IMR-90 (cell line): ENCODE data around the gene ZBTB46.

Source experiments
- BHLHE40 ChIP-seq: fragments of 150-350 bp; IDR thresholded peaks from 2 replicates; pipeline ENCODE4 v1.6.1; 2016; ENCODE audit warnings: mild to moderate bottlenecking, low read depth, low read length
- CEBPB ChIP-seq: IDR thresholded peaks from 2 replicates; pipeline ENCODE4 v1.6.1; 2012; ENCODE audit warnings: low read depth, low read length, improper control_type of control experiment
- CHD1 ChIP-seq: IDR thresholded peaks from 2 replicates; pipeline ENCODE4 v1.6.1; 2012; ENCODE audit warnings: low read depth, low read length, improper control_type of control experiment
- CTCF ChIP-seq: conservative IDR thresholded peaks from 2 replicates; pipeline ENCODE4 v1.5.1; 2012; ENCODE audit warnings: mild to moderate bottlenecking, low read depth, low read length, improper control_type of control experiment
- FOS ChIP-seq: fragments of 150-350 bp; IDR thresholded peaks from 2 replicates; pipeline ENCODE4 v1.6.1; 2016; ENCODE audit warnings: low read depth, low read length
- MXI1 ChIP-seq: IDR thresholded peaks from 2 replicates; pipeline ENCODE4 v1.6.1; 2012; ENCODE audit warnings: low read depth, mild to moderate bottlenecking, low read length, moderate library complexity, borderline replicate concordance
- NFE2L2 ChIP-seq: fragments of 150-350 bp; IDR thresholded peaks from 2 replicates; pipeline ENCODE4 v1.6.1; 2016; ENCODE audit warnings: low read depth, mild to moderate bottlenecking, low read length
- POLR2A ChIP-seq: IDR thresholded peaks from 2 replicates; pipeline ENCODE4 v1.6.1; 2012; ENCODE audit warnings: mild to moderate bottlenecking, low read depth, low read length
- RAD21 ChIP-seq: IDR thresholded peaks from 2 replicates; pipeline ENCODE4 v1.6.1; 2012; ENCODE audit warnings: low read length, improper control_type of control experiment
- RCOR1 ChIP-seq: IDR thresholded peaks from 2 replicates; pipeline ENCODE4 v1.6.1; 2012; ENCODE audit warnings: mild to moderate bottlenecking, low read length, improper control_type of control experiment; ENCODE audit not compliant: insufficient replicate concordance
- RFX5 ChIP-seq: IDR thresholded peaks from 2 replicates; pipeline ENCODE4 v1.8.0; 2012; ENCODE audit warnings: low read depth, mild to moderate bottlenecking, low read length, moderate library complexity
- SMC3 ChIP-seq: fragments of 150-350 bp; IDR thresholded peaks from 2 replicates; pipeline ENCODE4 v1.6.1; 2016; ENCODE audit warnings: low read depth, mild to moderate bottlenecking, antibody characterized with exemption, low read length, moderate library complexity
- TF ChIP-seq, protein P1 (sequence below): fragments of 150-350 bp; IDR thresholded peaks from 2 replicates; pipeline ENCODE4 v1.6.1; 2017; ENCODE audit warnings: mild to moderate bottlenecking, antibody characterized with exemption, low read length, low read depth

DNA sequence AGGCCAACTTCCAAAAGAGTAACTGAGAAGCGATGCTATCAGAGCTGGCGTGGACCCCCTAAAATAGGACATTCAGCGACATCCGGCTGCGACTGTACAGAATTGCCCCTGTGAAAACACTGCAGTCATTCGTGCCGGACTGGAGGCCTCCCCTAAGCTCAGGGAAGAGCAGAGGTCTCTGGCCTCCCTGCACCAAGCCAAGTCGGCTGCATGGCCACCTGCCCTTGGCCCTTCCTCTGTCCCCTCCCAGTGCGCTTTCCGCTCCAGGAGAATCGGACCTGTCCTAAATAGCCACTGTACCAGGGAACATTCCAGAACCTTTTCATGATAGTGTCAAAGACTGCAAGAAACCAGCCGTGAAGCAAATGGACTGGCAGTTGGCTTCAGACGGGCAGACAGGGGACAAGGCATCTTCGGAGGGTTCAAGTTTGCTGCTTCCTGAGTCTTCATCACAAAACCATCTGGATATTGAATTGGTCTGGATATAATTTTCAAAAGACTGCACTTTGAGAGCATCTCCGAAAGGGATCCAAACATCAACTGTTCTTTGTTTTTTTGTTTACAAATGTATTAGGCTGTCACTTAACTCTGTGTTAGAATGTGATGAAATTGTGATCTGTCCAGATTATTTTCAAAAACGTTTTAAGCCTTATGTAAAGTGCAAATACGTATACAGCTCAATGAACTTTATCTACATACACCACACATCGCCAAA lies 75.0 kb downstream of the ZBTB46 start:
- TF ChIP-seq CTCF (no peak), RCOR1 (no peak), POLR2A (no peak), NFE2L2 (no peak), BHLHE40 (no peak), RAD21 (no peak), FOS (no peak), CEBPB (no peak), SMC3 (no peak), MXI1 (no peak), CHD1 (no peak), RFX5 (no peak)
- TF ChIP-seq, protein P1, sequence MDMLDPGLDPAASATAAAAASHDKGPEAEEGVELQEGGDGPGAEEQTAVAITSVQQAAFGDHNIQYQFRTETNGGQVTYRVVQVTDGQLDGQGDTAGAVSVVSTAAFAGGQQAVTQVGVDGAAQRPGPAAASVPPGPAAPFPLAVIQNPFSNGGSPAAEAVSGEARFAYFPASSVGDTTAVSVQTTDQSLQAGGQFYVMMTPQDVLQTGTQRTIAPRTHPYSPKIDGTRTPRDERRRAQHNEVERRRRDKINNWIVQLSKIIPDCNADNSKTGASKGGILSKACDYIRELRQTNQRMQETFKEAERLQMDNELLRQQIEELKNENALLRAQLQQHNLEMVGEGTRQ: no peak
